C1 segment of cervical spinal cord (tissue), 14 donors: ENCODE results near the gene MYO18A.
A peak's percentile ranks its signal among the peaks of the same experiment; 100 is the strongest.
"Not testable (repeated sequence)": the region's sequence is repeated elsewhere in the genome, so short reads cannot be mapped to it uniquely, and the experiment has no call there.

Experiments used
- DNase-seq, 14 donors: peaks; one replicate each; lab custom pipeline; 2025; lab: John Stamatoyannopoulos, UW

MYO18A gene

DNA sequence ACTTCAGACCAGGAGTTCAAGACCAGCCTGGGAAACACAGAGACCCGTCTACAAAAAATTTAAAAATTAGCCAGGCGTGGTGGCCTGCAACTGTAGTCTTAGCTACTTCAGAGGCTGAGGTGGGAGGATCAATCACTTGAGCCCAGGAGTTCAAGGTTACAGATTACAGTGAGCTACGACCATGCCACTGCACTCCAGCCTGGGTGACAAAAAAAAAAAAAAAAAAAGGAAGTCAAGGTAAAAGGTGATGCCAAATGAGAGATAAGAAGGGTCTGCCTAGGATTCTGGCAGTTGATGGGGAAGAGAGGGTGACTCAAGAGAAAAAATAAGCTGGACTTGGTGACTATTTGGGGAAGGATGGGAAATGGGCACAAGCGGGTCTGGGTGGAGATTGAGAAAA lies 32.5 kb downstream of the MYO18A start:
- DNase-seq = no peak

DNA sequence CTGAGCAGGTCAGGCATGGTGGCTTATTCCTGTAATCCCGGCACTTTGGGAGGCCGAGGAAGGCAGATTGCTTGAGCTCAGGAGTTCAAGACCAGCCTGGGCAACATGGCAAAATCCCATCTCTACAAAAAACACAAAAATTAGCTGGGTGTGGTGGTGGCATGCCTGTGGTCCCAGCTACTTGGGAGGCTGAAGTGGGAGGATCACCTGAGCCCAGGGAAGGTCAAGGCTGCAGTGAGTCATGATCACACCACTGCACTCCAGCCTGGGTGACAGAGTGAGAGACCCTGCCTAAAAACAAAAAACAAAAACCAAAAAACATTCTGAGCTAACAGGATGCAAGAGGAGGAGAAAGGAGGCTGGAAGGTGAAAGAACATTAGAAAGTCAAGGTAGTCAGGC lies 33.0 kb downstream of the MYO18A start:
- DNase-seq = not testable (repeated sequence)

DNA sequence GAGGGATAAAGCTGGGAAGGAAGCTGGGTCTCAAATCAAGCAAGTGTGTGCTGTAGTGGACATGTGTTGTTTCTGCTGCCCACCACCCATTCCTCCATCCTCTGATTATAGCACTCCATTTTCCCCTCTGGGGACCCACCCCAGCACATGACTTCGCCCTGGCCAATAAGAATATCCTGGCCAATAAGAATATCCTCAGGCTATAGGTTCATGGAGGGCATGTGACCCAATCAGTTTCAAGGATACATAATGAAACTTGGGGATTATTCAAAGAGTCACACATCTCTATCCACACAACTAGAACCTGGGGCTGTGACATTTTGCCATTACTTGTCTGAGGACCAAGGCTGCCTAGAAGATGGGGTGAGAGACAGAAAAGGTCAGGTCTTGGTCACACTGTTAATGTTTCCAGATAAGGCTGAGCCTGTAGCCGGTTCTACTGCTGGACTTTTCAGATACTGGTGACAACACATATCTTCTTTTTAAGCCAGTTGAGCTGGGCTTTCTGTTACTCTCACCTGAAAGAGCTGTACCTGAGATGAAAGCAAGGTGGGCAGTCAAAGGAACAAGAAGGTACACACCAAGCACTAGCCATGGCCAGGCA lies 33.7 kb downstream of the MYO18A start:
- DNase-seq = no peak

DNA sequence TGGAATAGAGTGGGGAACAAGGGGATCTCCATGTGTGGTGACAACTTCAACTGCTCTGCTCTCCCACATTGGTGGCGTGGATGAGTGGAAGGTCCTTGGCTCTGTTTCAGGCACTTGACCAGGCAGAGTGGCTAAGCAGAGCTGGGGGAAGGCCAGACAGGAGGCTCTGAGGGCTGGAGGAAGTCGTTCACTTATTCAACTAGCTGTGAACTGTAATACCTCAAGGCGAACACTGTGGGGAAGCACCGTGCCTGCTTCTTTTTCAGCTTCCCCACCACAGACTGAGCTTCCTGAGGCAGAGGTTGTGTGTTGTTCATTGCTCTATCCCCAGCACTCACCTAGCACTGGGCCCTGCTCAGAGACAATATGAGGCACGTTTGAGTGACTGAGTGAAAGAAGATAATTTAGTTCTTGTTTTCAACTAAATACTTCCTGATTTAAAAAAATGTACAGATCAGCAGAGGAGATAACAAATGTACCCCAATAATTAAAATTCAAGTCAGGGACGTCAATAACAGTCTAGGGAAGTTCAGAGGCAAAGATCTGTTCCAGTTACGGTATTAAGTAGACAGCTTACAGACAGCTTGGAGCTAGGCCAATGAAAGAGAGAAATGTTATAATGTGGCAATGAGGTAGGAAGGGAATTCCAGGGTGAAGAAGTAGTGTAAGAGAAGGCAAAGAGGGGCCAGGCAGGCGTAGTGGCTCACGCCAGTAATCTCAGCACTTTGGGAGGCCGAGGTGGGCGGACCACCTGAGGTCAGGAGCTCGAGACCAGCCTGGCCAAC lies 34.7 kb downstream of the MYO18A start:
- peak in 8 of 14 donors; percentile 16 to 56 (median 40) for DNase-seq

DNA sequence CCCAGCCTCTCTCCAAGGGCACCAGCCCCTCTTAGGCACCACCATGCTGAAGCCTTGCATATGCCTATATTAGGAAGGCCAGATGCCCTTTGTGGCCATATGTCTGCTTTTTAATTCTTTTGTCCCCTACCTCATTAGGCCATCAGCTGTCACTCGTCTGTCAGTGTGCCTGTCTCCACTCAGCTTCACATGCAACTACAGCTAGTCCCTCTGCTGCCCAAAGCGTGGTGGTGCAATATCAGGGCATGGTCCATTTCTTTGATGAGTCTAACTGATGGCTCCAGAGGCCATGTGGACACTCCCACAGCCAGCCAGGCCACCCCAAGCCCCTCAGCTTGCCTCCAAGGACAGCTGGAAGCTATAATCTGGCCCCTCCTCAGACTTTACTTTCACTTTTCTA lies 36.3 kb downstream of the MYO18A start:
- DNase-seq = peak in 4 of 14 donors; percentile 7 to 30 (median 20)

DNA sequence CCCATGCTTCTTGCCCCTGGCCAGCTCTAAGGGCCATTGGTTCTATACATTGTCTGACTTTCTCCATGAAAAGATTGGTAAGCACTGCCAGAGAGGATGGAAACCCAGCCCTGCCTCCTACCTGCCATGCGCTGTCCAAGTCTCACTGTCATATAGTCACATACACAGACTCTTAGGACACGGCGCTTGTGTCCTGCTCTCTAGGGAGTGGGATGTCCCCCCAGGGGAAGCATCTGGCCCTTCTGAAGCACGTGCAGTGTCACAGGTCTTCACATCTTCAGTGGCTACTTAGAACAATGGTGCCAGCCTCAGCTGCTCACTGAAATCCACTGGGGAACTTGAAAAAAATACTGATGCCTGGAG lies 38.7 kb downstream of the MYO18A start:
- DNase-seq = peak in 2 of 14 donors; percentile 62 to 73

DNA sequence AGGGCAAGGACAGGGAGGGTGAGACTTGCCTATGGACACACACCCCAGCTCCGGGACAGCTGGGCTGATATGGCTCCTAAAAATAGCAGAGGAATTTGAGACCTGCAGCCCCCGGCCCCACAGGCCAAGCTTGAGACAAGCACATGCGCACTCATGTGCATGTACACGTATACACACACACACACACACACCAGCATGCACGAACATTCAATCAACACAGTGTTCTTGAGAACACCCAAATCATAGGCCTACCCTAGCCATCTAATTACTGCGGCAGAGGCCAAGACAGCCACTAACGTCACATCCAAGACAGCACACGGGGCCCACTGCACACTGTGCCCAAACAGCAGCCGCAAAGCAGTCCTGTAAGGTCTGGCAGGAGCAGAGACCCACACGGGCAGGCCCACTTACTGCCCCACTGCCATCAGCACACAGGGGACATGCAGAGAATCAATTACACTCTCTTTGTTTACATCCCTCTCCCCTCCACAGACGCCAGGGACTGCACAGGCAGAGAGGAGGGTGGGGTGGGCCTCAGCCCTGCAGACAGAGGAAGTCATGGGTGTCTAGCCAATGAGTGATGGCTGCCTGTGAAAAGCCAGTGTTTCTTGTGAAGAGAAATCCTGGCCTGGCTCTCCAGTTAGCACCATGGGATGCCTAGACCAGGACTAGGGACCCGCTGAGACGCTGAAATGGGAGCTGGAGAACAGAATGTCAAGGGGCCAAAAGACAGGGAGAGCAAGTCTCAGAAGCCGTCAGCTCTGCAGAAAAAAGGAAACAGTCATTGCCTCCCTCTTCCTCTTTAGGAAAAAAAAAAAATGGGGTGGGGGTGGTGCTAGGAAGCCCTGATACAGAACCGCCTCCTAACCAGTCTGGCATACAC lies 39.3 kb downstream of the MYO18A start:
- DNase-seq = peak in 11 of 14 donors; percentile 22 to 73 (median 52)

DNA sequence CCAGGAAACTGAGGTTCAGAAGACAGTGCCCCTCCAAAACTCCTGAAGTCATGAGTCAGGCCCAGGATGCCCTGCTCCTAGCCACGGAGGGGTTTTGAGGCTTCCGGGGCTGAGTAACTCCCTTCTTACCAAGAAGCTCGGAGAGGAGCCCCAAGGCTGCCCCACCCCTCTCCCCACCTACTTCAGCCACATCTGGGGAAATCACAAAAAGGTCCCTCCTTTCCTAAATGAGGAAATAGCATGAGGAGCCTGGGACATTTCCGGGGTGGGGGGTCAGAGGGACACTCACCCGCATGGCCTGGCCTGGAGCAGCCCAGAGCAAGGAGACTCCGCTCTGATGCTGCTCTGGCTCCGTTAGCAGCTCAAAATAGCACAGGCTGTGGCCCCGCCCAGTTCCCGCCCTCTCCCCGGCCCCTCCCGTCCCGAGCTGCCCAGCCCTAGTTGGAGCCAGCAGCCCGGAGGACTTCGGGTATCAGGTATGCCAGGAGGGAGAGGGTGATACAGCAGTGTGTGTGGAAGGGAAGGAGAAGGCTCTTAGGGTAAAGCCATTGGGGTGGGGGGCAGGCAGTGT lies 40.1 kb downstream of the MYO18A start:
- peak in 12 of 14 donors; percentile 35 to 95 (median 70) for DNase-seq

DNA sequence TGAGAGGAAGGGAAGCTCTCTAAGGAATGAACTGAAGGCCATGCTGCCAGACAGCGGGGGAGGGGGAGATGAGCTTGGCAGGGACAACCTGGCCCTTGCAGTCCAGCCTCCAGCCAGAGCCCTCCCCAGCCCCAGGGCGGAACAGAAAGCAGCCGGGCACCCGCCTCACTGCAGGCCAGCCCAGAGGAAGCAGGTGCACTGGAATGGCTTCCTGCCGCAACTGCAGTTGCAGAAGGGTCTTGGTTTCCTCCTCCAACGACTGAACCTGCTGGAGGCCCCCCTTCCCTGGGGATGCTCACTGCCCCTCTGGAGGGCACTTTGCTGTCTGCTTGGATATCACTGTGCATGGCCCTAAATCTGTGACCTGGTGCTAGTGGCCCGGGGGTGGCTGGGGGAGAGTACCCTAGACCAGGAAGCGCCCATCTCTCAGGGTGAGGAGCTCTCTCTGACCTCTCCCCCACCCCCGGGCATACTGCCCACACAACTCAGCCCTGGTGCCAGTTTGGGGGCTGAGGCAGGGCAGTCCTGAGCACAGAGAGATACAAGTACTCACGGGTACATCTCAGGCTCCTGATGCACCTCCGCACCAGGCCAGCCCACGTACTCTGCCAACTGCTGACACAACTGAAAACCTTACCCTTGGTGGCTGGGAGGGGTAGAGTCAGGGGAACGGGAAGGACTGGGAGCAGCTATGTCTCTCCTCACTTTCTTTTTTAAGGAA lies 41.1 kb downstream of the MYO18A start:
- peak in 11 of 14 donors; percentile 11 to 78 (median 60) for DNase-seq

DNA sequence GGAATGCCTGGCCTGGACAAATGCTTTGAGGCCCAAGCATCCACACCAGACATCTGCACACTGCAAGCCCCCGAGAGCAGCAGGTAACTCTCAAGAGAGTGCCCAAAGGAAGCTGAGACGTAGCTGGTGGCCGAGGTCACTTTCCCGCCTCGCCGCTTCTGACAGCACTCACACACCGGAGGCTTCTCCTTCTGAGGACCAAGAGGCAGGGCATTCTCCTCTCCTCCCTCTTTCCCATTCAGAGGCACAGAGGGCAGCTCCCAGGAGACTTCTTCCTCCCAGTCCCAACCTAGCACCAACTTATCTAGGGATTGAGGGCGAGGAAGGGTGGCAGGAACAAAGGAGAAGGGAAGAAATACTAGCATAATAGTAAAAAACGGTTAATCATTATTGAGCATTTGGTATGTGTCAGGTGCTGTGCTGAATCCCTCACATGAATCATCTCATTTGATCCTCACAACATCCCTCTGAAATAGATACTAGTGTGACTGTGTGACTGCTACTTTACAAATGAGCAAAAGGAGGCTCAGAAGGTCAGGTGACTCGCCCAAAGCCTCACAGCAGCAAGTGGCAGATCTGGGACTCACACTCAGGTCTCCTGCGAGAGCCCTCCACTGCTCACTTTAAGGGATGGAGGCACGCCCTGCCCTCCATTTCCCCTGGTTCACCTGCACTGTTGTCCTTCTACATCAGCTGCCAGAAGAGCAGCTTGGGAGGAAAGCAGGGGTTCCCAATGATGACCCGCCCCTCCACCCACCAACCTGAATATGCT lies 41.8 kb downstream of the MYO18A start:
- no peak for DNase-seq

DNA sequence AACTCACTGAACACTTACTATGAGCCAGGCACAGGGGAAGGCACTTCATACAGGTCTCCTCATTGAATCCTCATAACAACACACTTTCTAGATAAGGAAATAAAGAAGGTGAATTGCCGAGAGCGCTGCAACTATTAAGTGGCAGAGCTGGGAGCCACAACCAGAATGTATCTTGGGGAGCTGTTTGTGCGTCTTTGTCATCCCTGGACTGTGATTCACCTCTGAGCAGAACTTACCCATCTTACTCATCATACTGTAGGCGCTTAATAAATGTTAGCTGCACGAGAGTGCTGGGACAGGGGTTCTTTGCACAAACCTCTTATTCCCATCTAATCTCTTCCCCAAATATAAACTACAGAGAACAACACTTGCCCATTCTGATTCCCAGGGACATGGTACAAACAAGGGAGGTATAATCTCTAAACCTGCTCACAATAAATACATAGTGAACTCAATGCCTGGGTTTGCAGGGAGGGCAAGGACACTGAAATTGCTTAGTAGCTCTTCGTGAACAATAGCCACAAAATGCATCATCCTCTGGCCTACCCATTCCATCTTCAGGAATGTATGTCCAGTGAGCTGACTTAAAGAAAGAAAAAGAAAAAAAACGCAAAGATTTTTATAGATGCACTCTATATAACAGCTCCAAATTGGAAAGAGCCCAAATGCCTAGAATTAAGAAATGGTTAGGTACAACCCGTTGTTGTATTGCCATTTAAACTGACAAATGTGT lies 43.0 kb downstream of the MYO18A start:
- DNase-seq = no peak

DNA sequence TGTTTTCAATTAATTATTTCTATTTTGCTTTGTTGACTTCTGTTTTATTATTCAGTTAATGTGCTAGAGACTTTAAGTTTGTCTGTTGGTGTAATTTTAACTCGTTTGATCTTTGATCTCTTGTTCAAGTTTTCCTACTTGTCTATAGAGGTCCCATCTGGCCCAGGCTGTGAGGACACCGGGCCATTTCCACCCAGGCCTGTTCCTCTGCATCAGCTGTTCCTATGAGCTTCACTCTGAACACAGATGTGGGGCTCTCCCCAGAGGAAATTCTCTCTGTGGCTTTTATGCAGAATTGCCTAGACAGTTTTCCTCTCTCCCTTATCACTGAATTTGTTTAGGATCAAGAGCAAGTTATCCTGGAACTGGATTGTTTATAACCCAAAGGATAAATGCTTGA lies 44.7 kb downstream of the MYO18A start:
- DNase-seq = no peak

DNA sequence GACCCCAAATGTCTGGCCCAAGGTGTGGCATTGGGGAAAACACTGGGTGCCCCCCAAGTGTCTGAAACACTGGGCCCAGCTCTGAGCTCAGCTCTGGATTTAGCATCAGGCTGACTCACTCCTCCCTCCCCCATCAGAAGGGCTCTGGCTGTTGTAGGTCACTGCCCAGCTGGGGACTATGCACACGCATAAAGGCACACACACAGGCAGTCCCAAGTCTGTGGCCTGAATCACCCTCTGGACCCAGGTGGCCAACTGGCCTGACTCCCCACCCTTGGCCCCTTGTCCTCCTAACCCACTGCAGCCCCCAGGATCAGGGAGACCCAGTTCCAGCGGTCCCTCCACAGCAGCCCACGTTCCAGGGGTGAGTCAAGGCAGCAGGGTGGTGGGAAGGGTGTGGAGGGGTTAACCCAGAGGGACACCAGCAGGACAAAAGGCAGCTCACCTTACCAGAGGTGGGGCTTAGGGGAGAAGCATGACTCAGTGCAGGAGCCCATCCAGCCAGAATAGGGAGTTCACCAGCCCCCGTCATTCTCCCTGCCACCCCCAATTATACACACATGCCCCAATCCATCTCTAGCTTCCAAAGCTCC lies 47.0 kb downstream of the MYO18A start:
- peak in 5 of 14 donors; percentile 7 to 81 (median 40) for DNase-seq

DNA sequence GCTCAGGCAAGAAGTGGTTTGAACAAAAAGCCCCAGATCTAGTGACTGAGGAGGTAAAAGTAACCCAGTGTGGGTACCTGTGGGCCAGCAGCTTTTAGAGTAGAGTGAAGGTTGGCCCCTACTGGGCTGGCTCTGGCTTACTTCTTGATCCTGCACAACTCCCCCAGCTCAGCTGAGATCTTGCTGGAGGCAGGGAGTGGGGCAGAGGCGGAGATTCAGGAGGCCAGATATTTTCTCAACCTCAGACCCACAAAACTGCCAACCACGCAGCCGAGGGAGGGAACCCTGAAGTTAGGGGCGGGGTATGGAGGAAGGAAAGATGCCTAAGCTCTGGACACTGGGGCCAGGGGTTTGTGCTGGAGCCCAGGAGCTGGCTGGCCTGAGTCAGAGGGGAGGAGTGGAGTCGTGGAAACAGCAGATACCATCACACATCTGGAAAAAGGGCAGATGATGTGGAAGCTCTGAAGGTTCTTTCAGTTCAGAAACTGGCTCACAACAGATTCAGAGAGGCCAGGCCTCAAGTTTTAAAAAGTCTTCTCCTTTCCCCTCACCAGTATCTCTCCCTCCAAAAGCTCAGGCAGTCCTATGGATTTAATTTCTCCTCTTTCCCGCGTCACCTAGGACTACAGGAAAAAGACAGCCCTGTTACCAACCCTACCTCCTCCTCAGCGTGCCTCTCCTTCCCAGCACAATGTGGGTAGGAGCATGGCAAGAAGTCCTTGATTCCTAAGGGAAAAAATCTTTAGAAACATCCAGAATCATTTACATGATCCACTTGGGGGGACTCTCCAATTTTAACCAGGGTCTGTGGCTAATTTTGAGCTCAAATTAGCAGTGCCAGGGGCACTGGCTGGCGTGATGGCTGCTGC lies 48.1 kb downstream of the MYO18A start:
- no peak for DNase-seq

DNA sequence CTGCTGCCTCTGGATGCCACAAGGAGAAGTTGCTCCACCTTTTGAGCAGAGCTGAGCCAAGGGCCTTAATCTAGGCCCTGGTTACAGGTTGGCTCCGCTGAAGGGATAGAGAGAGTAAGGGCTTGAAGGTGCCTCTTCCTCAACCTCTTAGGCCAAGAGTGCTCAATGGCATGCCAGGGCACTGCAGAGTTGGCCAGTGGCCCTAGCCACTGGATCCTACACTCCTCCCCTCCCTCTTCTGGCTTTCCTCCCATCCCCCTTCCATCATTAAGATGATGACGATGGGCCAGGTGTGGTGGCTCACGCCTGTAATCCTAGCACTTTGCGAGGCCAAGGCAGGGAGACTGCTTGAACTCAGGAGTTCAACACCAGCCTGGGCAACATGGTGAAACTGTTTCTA lies 50.5 kb downstream of the MYO18A start:
- no peak for DNase-seq

DNA sequence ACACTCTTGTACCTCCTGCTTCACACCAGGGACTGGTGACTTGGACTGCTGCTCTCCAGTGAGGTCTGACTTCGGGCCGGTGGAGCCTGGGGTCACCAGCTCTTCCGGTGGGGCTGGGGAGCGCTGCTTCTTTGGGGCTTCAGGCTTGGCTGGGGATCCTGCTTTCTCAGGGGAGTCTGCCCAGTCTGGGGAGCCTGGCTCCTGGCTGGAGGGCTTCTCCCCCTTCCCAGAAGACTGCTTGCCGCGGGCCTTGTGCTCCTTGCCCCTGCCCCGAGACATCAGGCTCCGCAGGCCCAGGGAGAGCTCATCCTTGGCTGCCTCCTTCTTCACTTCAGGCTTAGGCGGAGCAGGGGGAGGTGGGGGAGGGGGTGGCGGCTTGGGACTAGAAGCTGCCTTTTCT lies 52.4 kb downstream of the MYO18A start:
- no peak for DNase-seq

DNA sequence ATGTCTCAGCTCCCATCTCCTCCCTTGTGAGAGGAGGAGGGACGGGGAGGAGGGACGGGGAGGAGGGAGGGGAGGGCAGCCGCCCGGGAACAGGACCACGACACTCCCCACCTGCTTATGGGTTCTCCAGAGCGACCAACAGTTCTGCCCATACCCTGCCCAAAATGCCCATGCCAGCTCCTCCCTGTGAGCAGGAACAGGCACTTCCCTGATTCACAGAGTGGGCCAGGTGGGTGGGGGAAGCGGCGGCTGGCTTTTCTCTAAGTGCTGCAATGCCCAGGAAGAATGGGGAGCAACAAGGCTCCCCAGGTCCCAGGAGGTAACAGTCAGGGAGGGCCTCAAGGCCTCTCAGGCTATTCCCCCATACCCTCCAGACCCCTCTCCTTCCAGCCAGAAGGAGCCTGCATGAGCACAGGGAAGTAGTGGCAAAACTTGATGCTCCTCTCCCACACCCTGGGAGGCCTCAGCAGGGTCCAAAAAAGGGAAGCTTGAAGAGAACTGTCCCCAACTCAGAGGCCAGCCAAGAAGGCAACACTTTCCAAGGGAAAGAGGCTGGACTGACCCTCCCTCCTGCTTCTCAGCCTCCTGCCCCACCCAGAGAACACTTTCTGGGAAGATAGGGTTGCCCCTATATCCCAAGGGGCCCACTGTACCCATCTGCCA lies 53.8 kb downstream of the MYO18A start:
- DNase-seq = no peak

DNA sequence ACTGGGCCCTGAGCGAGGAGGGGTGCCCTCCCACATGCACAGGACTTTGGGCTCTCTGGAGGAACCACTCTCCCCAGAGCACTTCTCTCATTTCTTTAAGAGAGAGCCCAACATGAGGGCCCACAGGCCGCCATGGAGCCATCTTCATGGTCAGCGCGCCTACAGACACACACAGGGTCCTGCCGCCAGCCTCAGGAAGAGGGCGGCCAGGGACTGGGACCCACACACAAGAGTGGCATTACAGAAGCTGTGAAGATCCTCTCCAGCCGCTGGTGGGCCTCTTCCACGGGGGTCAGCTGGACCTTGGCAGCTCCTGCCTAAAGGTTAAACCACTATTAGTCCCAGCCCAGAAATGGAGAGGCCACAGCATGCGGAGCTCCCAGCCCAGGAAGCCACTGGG lies 54.5 kb downstream of the MYO18A start:
- no peak for DNase-seq
